Activated naive CD4-positive, alpha-beta T cell treated with anti-CD3 and anti-CD28 coated beads, Interleukin-2, amount 50 U/mL, for 72 hours (primary cell): ENCODE results near the gene NHP2. TPM values are rescaled to one million over a fixed set of nuclear protein-coding genes. Genes with fewer than 3 reads are reported as not detected.
"Not testable (repeated sequence)": the region's sequence is repeated elsewhere in the genome, so short reads cannot be mapped to it uniquely, and the experiment has no call there.

ENCODE experiments used
- ATAC-seq, 2 donors: fragments of 150-1000 bp; cut with Tn5 transposase; 2 replicates each; pipeline ENCODE4 v1.10.0; 2021; ENCODE audit warnings: mild to moderate bottlenecking in 2 of 2, moderate library complexity in 2 of 2
- DNase-seq, 2 donors: peaks; one replicate each; pipeline ENCODE4 v3.0.0; 2021 to 2022; ENCODE audit warnings: low spot score in 2 of 2
- H3K27ac Mint-ChIP-seq, 2 donors: one replicate each; pipeline ENCODE4 v1.8.0; 2022; ENCODE audit warnings: mild to moderate bottlenecking in 2 of 2, mixed read lengths in 2 of 2
- H3K36me3 Mint-ChIP-seq, 2 donors: one replicate each; pipeline ENCODE4 v1.8.0; 2022; ENCODE audit warnings: mixed read lengths in 2 of 2
- H3K9me3 Mint-ChIP-seq, 2 donors: one replicate each; pipeline ENCODE4 v1.8.0; 2022; ENCODE audit warnings: mixed read lengths in 2 of 2
- total RNA-seq, 2 donors: library from RNA; stranded (reverse); gene quantifications; one replicate each; pipeline ENCODE4 v1.2.3, GENCODE V29; 2022

NHP2 gene
- total RNA-seq, result 100 to 1,000 TPM; 191 to 220 TPM

GRCh38 chr5:178153530-178154340 is at the start of gene NHP2:
Gene NHP2 (minus strand): TSS chr5:178153885. CDS start chr5:178153817, 68 bp downstream.
- Mint-ChIP-seq H3K27ac (peak within 1 kb of the TSS; percentile 96 to 97), H3K9me3 (no peaks in the 10 kb centered on the region), H3K36me3 (peaks cover 14 to 23% of the 10 kb centered on the region in 2 donors)
- ATAC-seq (peak; percentile 97 to 99), DNase-seq (peak; percentile 99)

- peaks cover 27 to 28% of the 10 kb centered on the region in 2 donors for H3K36me3 Mint-ChIP-seq
- no peaks in the 10 kb centered on the region for H3K9me3 Mint-ChIP-seq
- no peak overlapping the region for H3K27ac Mint-ChIP-seq
- DNase-seq (peak in 1 of 2 donors; percentile 44), ATAC-seq (no peak)
Observed at GRCh38 chr5:178202541-178202940, 48.9 kb upstream of the NHP2 start.

- no peak for ATAC-seq
- no peaks in the 10 kb centered on the region for H3K9me3 Mint-ChIP-seq
Observed at GRCh38 chr5:178201927-178202235, 48.2 kb upstream of the NHP2 start.

GRCh38 chr5:178201221-178201926 is 47.7 kb upstream of the NHP2 start:
- Mint-ChIP-seq H3K9me3 (no peaks in the 10 kb centered on the region), H3K36me3 (peaks cover 17% of the 10 kb centered on the region in 2 donors), H3K27ac (no peak overlapping the region)
- DNase-seq (peak in 1 of 2 donors; percentile 34), ATAC-seq (no peak)

More at GRCh38 chr5:178201927-178202235, 48.2 kb upstream of the NHP2 start:
- Mint-ChIP-seq H3K36me3 (peaks cover 22% of the 10 kb centered on the region in 2 donors), H3K27ac (no peak overlapping the region)
- DNase-seq, result peak in 1 of 2 donors; percentile 35

DNA sequence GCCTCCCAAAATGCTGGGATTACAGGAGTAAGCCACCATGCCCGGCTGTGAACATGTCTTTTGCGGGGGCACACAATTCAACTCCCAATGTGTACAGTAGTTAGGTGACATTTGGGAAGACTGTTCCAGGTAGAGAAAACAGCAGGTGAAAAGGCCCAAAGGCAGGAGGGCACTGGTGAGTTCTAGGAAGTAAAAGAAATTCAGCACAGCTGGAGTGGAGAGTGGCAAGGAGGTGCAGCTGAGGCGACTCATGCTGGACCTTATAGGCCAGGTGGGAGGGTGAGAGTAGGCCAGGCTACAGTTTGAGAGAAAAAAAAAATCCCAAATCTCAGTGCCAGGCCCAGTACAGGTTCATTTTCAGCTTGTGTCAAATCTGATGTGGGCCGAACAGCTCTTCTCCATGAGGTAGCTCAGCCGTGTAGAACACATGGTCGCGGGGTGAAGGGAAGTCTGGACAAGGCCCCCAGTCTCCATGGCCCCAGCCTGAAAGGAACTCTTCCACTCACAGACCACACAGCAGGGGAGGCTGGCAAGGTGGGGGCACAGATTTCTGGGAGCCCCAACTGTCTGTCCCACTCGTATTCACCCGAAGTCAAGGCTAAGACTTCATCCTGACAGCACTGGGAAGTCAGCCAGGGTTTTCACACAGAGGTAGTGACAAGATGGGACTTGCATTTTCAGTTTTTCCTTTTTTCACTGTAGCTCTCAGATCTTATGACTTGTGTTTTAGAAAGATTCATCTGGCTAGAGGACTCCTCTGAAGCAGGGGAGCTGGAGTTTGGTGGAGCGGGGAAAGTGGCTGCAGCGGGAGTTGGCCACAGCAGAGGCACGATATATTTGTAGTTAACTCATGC is 46.1 kb upstream of the NHP2 start:
- no peaks in the 10 kb centered on the region for H3K9me3 Mint-ChIP-seq
- H3K36me3 Mint-ChIP-seq, result peaks cover 6% of the 10 kb centered on the region in 2 donors

DNA sequence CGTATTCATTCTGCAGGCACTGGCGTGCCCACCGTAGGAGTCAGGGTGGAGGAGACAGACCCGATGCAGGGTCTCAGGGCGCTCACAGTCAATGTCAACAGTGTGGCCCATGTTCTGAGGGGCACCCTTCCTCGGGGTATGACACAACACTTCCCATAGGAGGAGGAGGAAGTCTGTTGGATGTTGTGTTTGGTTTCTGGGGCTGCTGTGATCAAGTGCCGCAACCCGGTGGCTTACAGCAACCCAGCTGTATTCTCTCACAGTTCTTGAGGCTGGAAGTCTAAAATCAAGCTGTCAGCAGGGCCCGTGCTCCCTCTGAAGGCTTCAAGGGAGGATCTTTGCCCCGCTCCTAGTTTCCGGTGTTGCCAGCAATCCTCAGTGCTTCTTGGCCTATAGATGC is 45.0 kb upstream of the NHP2 start:
- H3K36me3 Mint-ChIP-seq, result no peaks in the 10 kb centered on the region
- peak overlapping the region in 1 of 2 donors; percentile 74 for H3K27ac Mint-ChIP-seq
- H3K9me3 Mint-ChIP-seq, result no peaks in the 10 kb centered on the region

More for the DNA sequence above, 46.1 kb upstream of the NHP2 start:
- ATAC-seq, result no peak
- H3K27ac Mint-ChIP-seq, result no peak overlapping the region
- DNase-seq, result no peak

GRCh38 chr5:178198151-178198550 is 44.5 kb upstream of the NHP2 start:
- H3K27ac Mint-ChIP-seq, ATAC-seq, H3K36me3 Mint-ChIP-seq, H3K9me3 Mint-ChIP-seq: not testable (repeated sequence)
- peak in 1 of 2 donors; percentile 20 for DNase-seq

More for the DNA sequence above, 45.0 kb upstream of the NHP2 start:
- ATAC-seq, result no peak
- peak in 1 of 2 donors; percentile 16 for DNase-seq

DNA sequence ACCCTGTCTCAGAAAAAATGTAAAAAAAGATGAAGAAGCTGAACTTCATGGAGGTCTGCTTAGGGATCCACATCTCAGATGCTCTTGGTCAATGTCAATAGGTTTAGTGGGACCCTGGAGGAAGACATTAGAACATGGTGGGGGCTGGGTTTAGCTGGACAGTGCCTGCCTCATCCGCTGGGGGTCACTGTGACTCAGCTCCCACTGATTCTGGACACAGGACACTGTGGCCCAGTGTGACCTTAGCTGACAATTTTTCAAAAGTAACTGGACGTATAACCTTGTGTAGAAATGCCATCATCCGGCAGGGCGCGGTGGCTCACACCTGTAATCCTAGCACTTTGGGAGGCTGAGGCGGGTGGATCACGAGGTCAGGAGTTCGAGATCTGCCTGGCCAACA is 43.3 kb upstream of the NHP2 start:
- ATAC-seq (no peak), DNase-seq (no peak)
- peaks cover 0 to 6% of the 10 kb centered on the region in 2 donors for H3K36me3 Mint-ChIP-seq
- no peaks in the 10 kb centered on the region for H3K9me3 Mint-ChIP-seq
- H3K27ac Mint-ChIP-seq, result no peak overlapping the region

DNA sequence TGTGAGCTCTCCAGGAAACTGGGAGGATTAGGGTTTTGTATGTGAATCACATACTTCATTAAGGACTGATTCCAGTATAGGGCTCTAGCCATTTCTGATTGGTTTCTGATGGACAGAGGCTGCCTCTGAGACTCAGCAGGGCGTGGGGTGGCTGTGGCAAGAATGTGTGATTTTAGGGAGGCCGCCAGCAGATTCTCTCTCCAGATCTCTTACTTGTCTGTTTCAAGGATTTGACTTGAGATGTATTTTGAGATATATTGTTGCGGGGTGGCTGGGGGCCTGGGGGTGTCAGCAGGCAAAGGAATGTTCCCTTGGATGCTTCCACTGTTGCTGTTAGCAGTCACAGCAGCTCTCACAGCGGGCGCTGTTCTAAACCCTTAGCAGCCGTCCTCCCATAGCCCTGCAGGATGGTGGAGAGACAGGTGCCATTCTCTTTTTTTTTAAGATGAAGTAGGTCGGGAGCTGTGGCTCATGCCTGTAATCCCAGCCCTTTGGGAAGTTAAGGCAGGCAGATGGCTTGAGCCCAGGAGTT is 42.7 kb upstream of the NHP2 start:
- no peak overlapping the region for H3K27ac Mint-ChIP-seq
- DNase-seq, result no peak

GRCh38 chr5:178194026-178194425 is 40.3 kb upstream of the NHP2 start:
- H3K27ac Mint-ChIP-seq, result no peak overlapping the region
- H3K9me3 Mint-ChIP-seq, result no peaks in the 10 kb centered on the region
- peaks cover 0 to 6% of the 10 kb centered on the region in 2 donors for H3K36me3 Mint-ChIP-seq
- DNase-seq (peak in 1 of 2 donors; percentile 46), ATAC-seq (peak in 1 of 2 donors; percentile 46)

More for the DNA sequence above, 42.7 kb upstream of the NHP2 start:
- peaks cover 0 to 6% of the 10 kb centered on the region in 2 donors for H3K36me3 Mint-ChIP-seq
- no peak for ATAC-seq
- no peaks in the 10 kb centered on the region for H3K9me3 Mint-ChIP-seq

- Mint-ChIP-seq H3K9me3 (no peaks in the 10 kb centered on the region), H3K36me3 (peaks cover 0 to 6% of the 10 kb centered on the region in 2 donors), H3K27ac (no peak overlapping the region)
- ATAC-seq (no peak), DNase-seq (no peak)
Observed at GRCh38 chr5:178193251-178193809, 39.6 kb upstream of the NHP2 start.

DNA sequence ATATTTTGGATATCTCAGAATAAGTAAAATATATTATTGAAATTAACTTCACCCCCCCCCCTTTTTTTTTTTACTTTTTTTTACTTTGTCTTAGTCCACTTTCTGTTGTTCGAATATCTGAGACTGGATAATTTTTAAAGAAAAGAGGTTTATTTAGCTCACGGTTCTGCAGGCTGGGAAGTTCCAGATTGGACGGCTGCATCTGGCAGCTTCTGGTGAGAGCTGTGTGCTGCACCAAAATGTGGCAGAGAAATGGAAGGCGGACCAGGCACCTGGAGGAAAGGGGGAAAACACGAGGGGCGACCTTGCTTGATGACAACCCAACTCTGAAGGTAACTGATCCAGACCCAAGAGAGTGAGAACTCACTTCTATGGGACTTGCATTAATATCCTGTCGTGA is 39.1 kb upstream of the NHP2 start:
- DNase-seq (no peak), ATAC-seq (no peak)
- H3K9me3 Mint-ChIP-seq, result no peaks in the 10 kb centered on the region
- no peak overlapping the region for H3K27ac Mint-ChIP-seq
- H3K36me3 Mint-ChIP-seq, result peaks cover 0 to 6% of the 10 kb centered on the region in 2 donors

DNA sequence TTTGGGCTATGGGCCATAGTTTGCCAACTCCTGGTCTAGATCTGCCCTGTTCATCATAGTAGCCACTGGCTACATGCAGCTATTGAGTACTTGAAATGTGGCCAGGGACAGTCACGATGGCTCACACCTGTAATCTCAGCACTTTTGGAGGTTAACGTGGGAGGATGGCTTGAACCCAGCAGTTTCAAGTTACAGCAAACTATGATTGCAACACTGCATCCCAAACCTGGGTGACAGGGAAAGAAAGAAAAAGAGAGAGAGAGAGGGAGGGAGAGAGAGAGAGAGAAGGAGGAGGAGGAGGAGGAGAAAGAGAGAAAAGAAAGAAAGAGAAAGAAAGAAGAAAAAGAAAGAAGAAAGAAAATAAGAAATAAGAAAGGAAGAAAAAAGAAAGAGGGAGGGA is 38.6 kb upstream of the NHP2 start:
- ATAC-seq (no peak), DNase-seq (no peak)
- no peaks in the 10 kb centered on the region for H3K9me3 Mint-ChIP-seq
- peaks cover 0 to 6% of the 10 kb centered on the region in 2 donors for H3K36me3 Mint-ChIP-seq
- H3K27ac Mint-ChIP-seq, result no peak overlapping the region

GRCh38 chr5:178191661-178192060 is 38.0 kb upstream of the NHP2 start:
- H3K36me3 Mint-ChIP-seq, result peaks cover 0 to 6% of the 10 kb centered on the region in 2 donors
- H3K27ac Mint-ChIP-seq, result no peak overlapping the region
- H3K9me3 Mint-ChIP-seq, result no peaks in the 10 kb centered on the region
- no peak for DNase-seq
- no peak for ATAC-seq

DNA sequence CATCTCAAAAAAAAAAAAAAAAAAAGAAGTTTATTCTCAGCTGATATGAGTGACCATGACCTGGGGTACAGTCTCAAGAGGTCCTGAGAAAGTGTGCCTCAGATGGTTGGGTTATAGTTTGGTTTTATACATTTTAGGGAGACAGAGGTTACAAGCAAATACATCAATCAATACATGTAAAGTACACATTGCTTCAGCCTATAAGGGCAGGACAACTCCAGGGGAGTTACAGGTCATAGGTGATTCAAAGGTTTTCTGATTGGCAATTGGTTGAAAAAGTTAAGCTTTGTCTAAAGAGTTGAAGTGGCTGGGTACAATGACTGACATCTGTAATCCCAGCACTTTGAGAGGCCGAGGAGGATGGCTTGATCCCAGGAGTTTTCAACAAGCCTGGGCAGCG is 35.7 kb upstream of the NHP2 start:
- no peak overlapping the region for H3K27ac Mint-ChIP-seq
- no peaks in the 10 kb centered on the region for H3K9me3 Mint-ChIP-seq
- no peak for ATAC-seq
- no peak for DNase-seq
- peaks cover 0 to 6% of the 10 kb centered on the region in 2 donors for H3K36me3 Mint-ChIP-seq

DNA sequence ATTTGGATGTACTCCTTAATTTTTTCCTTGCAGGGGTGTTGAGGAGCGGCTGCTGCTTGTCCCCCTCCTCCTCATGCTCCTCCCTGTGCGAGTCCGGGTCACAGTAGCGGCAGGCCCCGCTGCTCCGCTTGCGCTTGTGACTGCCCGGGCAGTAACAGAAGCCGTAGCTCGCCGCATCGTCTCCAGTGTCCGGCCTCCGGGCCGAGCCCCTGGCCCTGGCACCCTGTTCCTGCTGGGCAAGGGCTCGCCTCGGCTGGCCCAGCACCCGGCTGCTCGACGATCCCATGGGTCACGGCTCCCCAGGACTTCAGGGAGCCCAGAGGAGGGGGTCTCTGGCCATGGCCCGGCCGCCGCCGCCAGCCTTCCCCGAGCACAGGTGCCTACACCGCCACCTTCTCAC is 33.3 kb upstream of the NHP2 start, which contains the start of gene GMCL2:
TSS of gene GMCL2 (minus strand) at position 358 of the 400 bp plus-strand sequence. CDS start at position 286, 72 bp downstream.
- Mint-ChIP-seq H3K27ac (no peak within 1 kb of the TSS), H3K9me3 (no peaks in the 10 kb centered on the region)
- DNase-seq, result no peak

More for the DNA sequence above, 33.3 kb upstream of the NHP2 start, which contains the start of gene GMCL2:
- H3K36me3 Mint-ChIP-seq, result no peaks in the 10 kb centered on the region
- no peak for ATAC-seq
